H1 (cell line): ENCODE results near the gene CACNA1E. TPM values are rescaled to one million over a fixed set of nuclear protein-coding genes. Genes with fewer than 3 reads are reported as not detected.

Experiments used
- E2F6 ChIP-seq: IDR thresholded peaks from 2 replicates; pipeline ENCODE4 v1.6.1; 2012; ENCODE audit warnings: inconsistent platforms
- polyA plus RNA-seq, 7 experiments: library from polyadenylated mRNA; depleted of rRNA in 3 of 7; stranded (reverse) in 5 of 7; unstranded in 2 of 7; fragments of >200 nt in 5 of 7; fragments of 200-250 nt in 2 of 7; gene quantifications; 1 replicate in 5 of 7; 2 replicates in 1 of 7; 4 replicates in 1 of 7; pipeline versions ENCODE4 v1.2.1 to v1.2.3, GENCODE V29; 2011 to 2013; ENCODE audit warnings: missing spikeins in 2 of 7, mixed read lengths in 2 of 7
- total RNA-seq: library from RNA; stranded (reverse); fragmentation: NEBNext Ultra II Directional; extraction: Animal tissue kit (Norgen Biotek cat#: 25700); gene quantifications from 2 replicates; pipeline ENCODE4 v1.2.1, GENCODE V29; 2021

CACNA1E gene
- total and polyA plus RNA-seq, 2 of the 8 experiments (the other 6 are each of a cell fraction or from before 2014, with no cell fraction given): 0.98 to 1.3 TPM

DNA sequence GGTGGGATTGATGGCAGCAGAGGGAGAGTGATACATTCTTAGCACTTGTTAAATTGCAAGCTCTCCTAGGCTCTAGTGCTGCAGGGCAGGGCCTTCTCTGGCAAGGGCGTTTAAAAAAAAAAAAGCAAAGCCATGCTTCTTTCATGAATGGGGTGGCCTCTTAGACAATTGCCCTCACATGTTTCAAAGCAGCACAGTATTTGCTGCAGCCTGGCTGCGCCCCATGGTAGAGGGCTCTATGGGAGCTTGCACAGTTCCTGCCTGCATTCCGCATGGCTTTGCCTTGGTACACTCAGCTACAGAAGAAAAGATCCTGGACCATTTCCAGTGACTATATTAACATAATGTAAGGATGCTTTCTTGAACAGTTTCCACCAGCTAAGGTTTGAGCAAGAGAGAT is 311.0 kb downstream of the CACNA1E start (continued):
- TF ChIP-seq E2F6: no peak
